Measurements from ENCODE around the gene FAM20C.
A peak's percentile ranks its signal among the peaks of the same experiment; 100 is the strongest.

Gene FAM20C

DNA sequence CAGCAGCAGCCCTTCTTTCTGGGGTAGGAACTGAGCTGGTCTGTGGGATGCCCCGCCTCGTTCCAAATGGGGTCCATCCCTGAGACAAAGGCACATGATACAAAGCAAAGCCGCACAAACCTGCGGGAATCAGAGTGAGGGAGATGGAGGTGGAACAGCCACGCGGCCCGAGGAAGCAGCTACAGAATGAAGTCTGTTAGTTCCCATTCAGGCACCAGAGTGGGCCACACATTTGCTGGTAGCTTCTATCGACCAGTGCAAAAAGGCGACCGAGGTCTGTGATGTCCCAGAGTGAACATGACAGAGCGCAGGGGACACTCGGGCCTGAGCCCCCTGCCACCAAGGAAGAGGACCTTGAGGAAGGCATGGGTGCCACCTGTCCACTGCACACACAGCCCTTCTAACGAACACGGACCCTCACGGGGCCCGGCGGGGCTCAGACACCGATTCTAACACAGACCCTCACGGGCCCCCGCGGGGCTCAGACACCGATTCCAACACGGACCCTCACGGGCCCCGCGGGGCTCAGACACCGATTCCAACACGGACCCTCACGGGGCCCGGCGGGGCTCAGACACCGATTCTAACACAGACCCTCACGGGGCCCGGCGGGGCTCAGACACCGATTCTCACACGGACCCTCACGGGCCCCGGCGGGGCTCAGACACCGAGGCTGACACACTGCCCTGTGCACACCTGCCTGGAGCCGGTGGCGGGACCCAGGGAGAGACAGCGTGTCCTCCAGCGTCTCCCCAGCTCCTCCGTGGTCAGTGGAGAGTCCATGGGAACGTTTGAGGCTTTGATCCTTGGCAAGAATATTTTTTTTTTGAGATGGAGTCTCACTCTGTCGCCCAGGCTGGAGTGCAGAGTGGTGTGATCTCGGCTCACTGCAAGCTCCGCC is 32.8 kb upstream of the FAM20C start:
- H3K4me1 ChIP-seq (ENCODE audit: control insufficient read depth in 1 of 2, insufficient read depth in 2 of 2, low read length in 2 of 2) = peaks cover 11 to 19% of the 10 kb centered on the region in 2 donors
- H3K9ac ChIP-seq (ENCODE audit: low read depth in 1 of 2, low read length in 2 of 2) = no peak overlapping the region
- no peak overlapping the region for H3K4me3 ChIP-seq (ENCODE audit: low read depth in 1 of 2, low read length in 2 of 2)
- H3K27me3 ChIP-seq (ENCODE audit: control insufficient read depth in 1 of 2, insufficient read depth in 2 of 2, low read length in 2 of 2) = no peaks in the 10 kb centered on the region
- no peaks in the 10 kb centered on the region for H3K9me3 ChIP-seq (ENCODE audit: control insufficient read depth in 1 of 2, low read length in 2 of 2)
- H3K27ac ChIP-seq (ENCODE audit: low read depth, low read length) = no peak overlapping the region
- H3K36me3 ChIP-seq (ENCODE audit: control insufficient read depth in 1 of 2, insufficient read depth in 2 of 2, low read length in 2 of 2) = no peaks in the 10 kb centered on the region

DNA sequence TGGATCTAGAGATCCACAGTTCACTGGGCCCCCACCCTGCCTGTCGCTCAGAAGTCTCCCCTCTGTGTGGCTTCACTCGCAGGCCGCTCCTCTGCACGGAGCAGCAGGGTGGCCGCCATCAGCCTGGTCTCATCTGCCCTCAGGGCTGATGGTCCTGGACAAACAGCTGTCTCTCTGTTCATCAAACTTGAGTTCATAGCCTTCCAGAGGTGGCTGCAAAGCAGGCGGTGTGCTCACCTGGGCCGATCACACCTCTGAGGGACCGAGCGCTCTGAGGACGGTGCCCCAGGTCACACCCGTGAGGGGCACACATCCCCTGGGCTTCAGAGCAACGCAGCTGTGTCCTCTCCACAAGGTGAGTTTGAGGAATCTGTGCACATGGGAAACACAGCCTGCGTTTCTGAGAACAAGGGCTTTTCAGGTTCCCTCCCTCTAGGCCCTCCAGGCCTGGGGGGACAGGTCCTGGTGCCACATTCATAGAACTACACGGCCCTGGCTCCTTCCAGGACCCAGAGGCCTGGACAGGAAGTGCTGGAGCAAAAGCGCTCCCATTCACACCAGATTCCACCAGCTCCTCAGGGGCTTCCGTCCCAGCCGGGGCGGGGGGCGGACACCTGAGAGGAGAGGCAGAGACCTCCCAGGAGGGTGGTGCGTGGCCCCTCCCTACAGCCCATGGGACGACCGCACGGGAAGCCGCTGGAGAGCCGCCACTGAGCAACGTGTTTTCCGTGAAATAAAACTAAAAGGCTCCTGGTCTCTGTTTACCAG is 31.2 kb upstream of the FAM20C start:
- Histone ChIP-seq H3K4me1 (ENCODE audit: control insufficient read depth in 1 of 2, insufficient read depth in 2 of 2, low read length in 2 of 2) (peaks cover 19 to 27% of the 10 kb centered on the region in 2 donors), H3K27me3 (ENCODE audit: control insufficient read depth in 1 of 2, insufficient read depth in 2 of 2, low read length in 2 of 2) (no peaks in the 10 kb centered on the region), H3K9ac (ENCODE audit: low read depth in 1 of 2, low read length in 2 of 2) (no peak overlapping the region), H3K9me3 (ENCODE audit: control insufficient read depth in 1 of 2, low read length in 2 of 2) (no peaks in the 10 kb centered on the region), H3K27ac (ENCODE audit: low read depth, low read length) (peak overlapping the region; percentile 10), H3K36me3 (ENCODE audit: control insufficient read depth in 1 of 2, insufficient read depth in 2 of 2, low read length in 2 of 2) (no peaks in the 10 kb centered on the region), H3K4me3 (ENCODE audit: low read depth in 1 of 2, low read length in 2 of 2) (no peak overlapping the region)

- no peaks in the 10 kb centered on the region for H3K36me3 ChIP-seq (ENCODE audit: control insufficient read depth in 1 of 2, insufficient read depth in 2 of 2, low read length in 2 of 2)
- no peaks in the 10 kb centered on the region for H3K27me3 ChIP-seq (ENCODE audit: control insufficient read depth in 1 of 2, insufficient read depth in 2 of 2, low read length in 2 of 2)
- H3K4me3 ChIP-seq (ENCODE audit: low read depth in 1 of 2, low read length in 2 of 2) = no peak overlapping the region
- peaks cover 26 to 37% of the 10 kb centered on the region in 2 donors for H3K4me1 ChIP-seq (ENCODE audit: control insufficient read depth in 1 of 2, insufficient read depth in 2 of 2, low read length in 2 of 2)
- H3K9me3 ChIP-seq (ENCODE audit: control insufficient read depth in 1 of 2, low read length in 2 of 2) = no peaks in the 10 kb centered on the region
- H3K9ac ChIP-seq (ENCODE audit: low read depth in 1 of 2, low read length in 2 of 2) = no peak overlapping the region
- H3K27ac ChIP-seq (ENCODE audit: low read depth, low read length) = no peak overlapping the region
Observed at GRCh38 chr7:162632-163297, 29.6 kb upstream of the FAM20C start.

- H3K4me3 ChIP-seq (ENCODE audit: low read depth in 1 of 2, low read length in 2 of 2) = no peak overlapping the region
- no peaks in the 10 kb centered on the region for H3K27me3 ChIP-seq (ENCODE audit: control insufficient read depth in 1 of 2, insufficient read depth in 2 of 2, low read length in 2 of 2)
- no peak overlapping the region for H3K9ac ChIP-seq (ENCODE audit: low read depth in 1 of 2, low read length in 2 of 2)
- peaks cover 26 to 37% of the 10 kb centered on the region in 2 donors for H3K4me1 ChIP-seq (ENCODE audit: control insufficient read depth in 1 of 2, insufficient read depth in 2 of 2, low read length in 2 of 2)
- H3K36me3 ChIP-seq (ENCODE audit: control insufficient read depth in 1 of 2, insufficient read depth in 2 of 2, low read length in 2 of 2) = no peaks in the 10 kb centered on the region
- no peaks in the 10 kb centered on the region for H3K9me3 ChIP-seq (ENCODE audit: control insufficient read depth in 1 of 2, low read length in 2 of 2)
- H3K27ac ChIP-seq (ENCODE audit: low read depth, low read length) = no peak overlapping the region
Observed at GRCh38 chr7:163298-163695, 29.1 kb upstream of the FAM20C start.

DNA sequence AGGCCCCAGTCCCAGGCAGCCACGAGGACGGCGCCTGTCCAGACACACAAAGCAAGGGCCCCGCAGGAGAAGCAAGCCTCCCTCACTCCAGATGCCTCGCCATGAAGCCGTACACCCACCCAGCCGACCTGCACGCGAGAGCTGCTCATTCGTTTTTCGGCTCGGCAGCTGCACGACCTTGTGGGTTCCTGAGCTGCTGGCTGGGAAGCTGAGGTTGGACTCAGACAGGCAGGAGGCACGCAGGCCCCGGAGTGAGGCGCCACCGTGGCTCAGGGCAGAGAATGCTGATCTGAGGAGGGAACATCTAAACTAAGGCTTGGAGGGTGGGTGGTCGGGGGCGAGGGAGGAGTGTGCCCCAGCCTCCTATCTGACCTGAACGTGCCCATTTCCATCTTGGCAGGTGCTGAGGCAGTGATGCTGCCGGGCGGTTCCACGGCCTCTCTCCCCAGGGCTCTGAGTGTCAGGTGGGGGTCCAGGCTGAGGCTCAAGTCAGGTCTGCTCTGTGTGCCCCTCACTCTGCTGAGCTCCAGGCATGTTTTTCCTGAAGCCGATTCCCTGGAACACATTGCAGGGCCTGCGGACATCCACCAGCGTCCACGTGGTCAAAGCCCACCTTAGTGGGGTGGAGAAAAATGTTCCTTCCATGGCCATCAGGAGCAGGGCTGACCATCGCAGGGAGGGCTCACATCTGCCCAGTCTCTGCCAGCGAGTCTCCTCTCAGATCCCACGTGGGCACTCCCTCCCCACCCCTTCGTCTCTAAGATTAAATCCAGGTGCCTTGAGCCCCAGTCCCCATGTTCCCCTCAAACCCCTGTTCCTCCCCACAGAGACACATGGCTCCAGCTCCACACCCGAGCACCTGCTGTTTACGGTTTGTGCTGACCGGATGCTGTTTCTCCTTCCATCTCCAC is 28.1 kb upstream of the FAM20C start:
- Histone ChIP-seq H3K4me1 (ENCODE audit: control insufficient read depth in 1 of 2, insufficient read depth in 2 of 2, low read length in 2 of 2) (peaks cover 26 to 37% of the 10 kb centered on the region in 2 donors), H3K4me3 (ENCODE audit: low read depth in 1 of 2, low read length in 2 of 2) (peak overlapping the region in 1 of 2 donors; percentile 28), H3K36me3 (ENCODE audit: control insufficient read depth in 1 of 2, insufficient read depth in 2 of 2, low read length in 2 of 2) (no peaks in the 10 kb centered on the region), H3K9me3 (ENCODE audit: control insufficient read depth in 1 of 2, low read length in 2 of 2) (no peaks in the 10 kb centered on the region), H3K27ac (ENCODE audit: low read depth, low read length) (no peak overlapping the region), H3K9ac (ENCODE audit: low read depth in 1 of 2, low read length in 2 of 2) (peak overlapping the region; percentile 6 to 18), H3K27me3 (ENCODE audit: control insufficient read depth in 1 of 2, insufficient read depth in 2 of 2, low read length in 2 of 2) (no peaks in the 10 kb centered on the region)

GRCh38 chr7:164882-165660 is 27.3 kb upstream of the FAM20C start:
- no peaks in the 10 kb centered on the region for H3K9me3 ChIP-seq (ENCODE audit: control insufficient read depth in 1 of 2, low read length in 2 of 2)
- H3K4me1 ChIP-seq (ENCODE audit: control insufficient read depth in 1 of 2, insufficient read depth in 2 of 2, low read length in 2 of 2) = peaks cover 26 to 37% of the 10 kb centered on the region in 2 donors
- H3K9ac ChIP-seq (ENCODE audit: low read depth in 1 of 2, low read length in 2 of 2) = peak overlapping the region; percentile 6 to 18
- H3K27ac ChIP-seq (ENCODE audit: low read depth, low read length) = no peak overlapping the region
- peak overlapping the region in 1 of 2 donors; percentile 28 for H3K4me3 ChIP-seq (ENCODE audit: low read depth in 1 of 2, low read length in 2 of 2)
- no peaks in the 10 kb centered on the region for H3K27me3 ChIP-seq (ENCODE audit: control insufficient read depth in 1 of 2, insufficient read depth in 2 of 2, low read length in 2 of 2)
- no peaks in the 10 kb centered on the region for H3K36me3 ChIP-seq (ENCODE audit: control insufficient read depth in 1 of 2, insufficient read depth in 2 of 2, low read length in 2 of 2)

DNA sequence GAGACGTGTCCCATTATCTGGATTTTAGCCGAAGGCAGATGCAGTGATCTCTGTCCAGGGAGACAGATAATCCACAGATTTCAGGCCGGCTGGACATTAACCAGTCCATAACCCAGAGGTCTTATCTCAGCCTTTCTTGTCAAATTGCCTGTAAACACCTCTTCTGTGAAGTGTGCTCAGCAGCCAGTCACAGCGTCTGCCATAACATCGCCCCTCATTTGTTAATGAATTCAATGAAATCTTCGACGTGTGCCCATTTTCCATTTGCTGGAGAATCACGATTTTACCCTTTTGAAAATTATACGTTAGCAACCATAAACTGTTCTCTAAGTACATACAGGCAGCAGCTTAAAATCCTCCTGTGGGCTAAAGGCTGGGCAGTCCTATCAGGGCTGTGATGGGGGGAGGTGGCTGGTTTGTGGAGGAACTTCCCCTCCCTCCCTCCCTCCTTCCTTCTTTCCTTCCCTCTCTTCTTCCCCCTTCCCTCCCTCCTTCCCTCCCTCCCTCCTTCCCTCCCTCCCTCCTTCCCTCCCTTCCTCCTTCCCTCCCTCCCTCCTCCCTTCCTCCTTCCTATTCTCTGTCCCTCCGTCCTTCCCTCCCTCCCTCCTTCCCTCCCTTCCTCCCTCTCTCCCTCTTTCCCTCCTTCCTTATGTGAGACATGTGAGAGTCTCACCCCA is 26.6 kb upstream of the FAM20C start:
- peaks cover 26 to 32% of the 10 kb centered on the region in 2 donors for H3K4me1 ChIP-seq (ENCODE audit: control insufficient read depth in 1 of 2, insufficient read depth in 2 of 2, low read length in 2 of 2)
- H3K9me3 ChIP-seq (ENCODE audit: control insufficient read depth in 1 of 2, low read length in 2 of 2) = no peaks in the 10 kb centered on the region
- H3K9ac ChIP-seq (ENCODE audit: low read depth in 1 of 2, low read length in 2 of 2) = peak overlapping the region in 1 of 2 donors; percentile 7
- H3K27ac ChIP-seq (ENCODE audit: low read depth, low read length) = no peak overlapping the region
- peak overlapping the region in 1 of 2 donors; percentile 40 for H3K4me3 ChIP-seq (ENCODE audit: low read depth in 1 of 2, low read length in 2 of 2)
- no peaks in the 10 kb centered on the region for H3K27me3 ChIP-seq (ENCODE audit: control insufficient read depth in 1 of 2, insufficient read depth in 2 of 2, low read length in 2 of 2)
- no peaks in the 10 kb centered on the region for H3K36me3 ChIP-seq (ENCODE audit: control insufficient read depth in 1 of 2, insufficient read depth in 2 of 2, low read length in 2 of 2)

DNA sequence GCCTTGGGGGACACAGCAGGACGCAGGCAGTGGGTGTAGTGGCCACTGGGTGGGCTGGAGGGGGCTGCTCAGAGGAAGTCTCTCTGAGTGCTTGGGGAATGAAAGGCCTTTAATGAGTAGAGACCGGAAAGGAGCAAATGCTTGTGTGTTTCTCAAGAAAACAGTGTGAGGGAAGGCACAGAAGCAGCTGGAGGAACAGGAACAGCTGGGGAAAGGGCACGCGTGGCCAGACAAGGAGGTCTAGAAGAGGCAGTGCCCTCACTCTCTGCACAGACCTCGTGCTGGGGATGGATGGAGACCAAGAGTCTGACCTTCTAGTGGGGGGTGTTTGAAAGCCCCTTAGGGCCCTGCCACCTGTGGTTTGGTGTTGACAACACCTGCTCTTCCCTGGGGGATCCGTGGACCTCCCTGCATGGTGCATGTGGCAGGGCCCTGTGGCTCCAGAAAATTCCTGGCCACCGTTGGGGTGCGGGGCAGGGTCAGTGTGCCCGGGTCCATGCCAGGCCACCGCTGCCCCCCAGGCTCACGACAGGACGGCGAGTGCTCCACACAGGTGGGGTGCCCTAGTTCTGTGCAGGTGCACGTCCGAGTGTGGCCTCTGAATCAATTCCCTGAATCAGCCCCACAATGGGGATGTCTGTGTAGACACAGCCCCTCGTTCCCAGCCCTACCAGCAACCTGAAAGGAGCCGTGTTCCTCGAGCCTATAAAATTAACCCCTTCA is 25.9 kb upstream of the FAM20C start:
- no peaks in the 10 kb centered on the region for H3K9me3 ChIP-seq (ENCODE audit: control insufficient read depth in 1 of 2, low read length in 2 of 2)
- H3K4me1 ChIP-seq (ENCODE audit: control insufficient read depth in 1 of 2, insufficient read depth in 2 of 2, low read length in 2 of 2) = peaks cover 26 to 27% of the 10 kb centered on the region in 2 donors
- no peak overlapping the region for H3K27ac ChIP-seq (ENCODE audit: low read depth, low read length)
- H3K4me3 ChIP-seq (ENCODE audit: low read depth in 1 of 2, low read length in 2 of 2) = no peak overlapping the region
- no peaks in the 10 kb centered on the region for H3K27me3 ChIP-seq (ENCODE audit: control insufficient read depth in 1 of 2, insufficient read depth in 2 of 2, low read length in 2 of 2)
- H3K36me3 ChIP-seq (ENCODE audit: control insufficient read depth in 1 of 2, insufficient read depth in 2 of 2, low read length in 2 of 2) = no peaks in the 10 kb centered on the region
- H3K9ac ChIP-seq (ENCODE audit: low read depth in 1 of 2, low read length in 2 of 2) = no peak overlapping the region
